Ecto neural progenitor cell (in vitro differentiated cells): ENCODE measurements around the gene BEGAIN.

Source experiments
- DNase-seq: peaks from one replicate; pipeline ENCODE4 v3.0.0-alpha.2; 2018; ENCODE audit warnings: low spot score

BEGAIN gene

DNA sequence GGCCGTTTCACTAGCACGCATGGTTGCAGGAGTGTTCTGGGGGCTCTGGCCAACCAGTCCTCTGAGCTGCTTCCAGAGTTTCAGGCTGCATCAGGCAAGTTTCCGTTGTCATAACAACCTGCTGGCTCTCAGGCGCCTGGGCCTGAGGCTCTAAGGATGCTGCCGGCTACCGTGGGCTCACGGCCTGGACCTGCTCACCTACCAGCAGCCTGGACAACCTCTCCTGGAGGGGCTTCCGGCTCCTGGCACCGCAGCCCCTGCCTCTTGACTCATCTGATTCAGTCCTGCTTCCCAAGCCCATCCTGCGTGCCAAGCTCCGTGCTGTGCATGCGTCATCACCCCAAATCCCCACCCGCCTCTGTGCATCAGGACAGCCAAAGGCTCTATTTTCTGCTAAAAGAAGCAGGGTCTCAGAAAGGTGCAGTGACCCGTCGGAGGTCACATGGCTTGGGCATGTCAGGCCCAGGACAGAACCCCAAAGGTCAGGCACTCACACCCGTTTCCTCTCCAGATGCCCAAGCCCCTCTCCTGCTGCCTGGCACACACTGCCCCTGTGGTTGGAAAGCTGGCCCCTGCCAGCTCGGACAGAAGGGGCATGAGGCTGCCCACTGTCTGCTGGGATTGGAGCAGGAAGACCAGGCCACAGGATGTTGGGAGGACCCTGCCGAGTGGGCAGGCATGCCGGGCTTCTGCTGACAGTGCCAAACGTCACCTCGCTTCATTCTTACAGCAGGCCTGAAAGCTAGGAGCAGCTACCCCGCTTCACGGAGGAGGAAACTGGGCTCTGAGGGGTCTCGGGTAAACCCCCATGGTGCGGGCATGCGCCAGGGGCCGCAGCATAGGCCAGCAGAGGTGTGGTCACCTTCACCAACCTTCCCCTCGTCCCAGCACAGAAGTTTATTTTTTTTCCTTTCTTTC lies 5.7 kb downstream of the BEGAIN start:
- no peak for DNase-seq

DNA sequence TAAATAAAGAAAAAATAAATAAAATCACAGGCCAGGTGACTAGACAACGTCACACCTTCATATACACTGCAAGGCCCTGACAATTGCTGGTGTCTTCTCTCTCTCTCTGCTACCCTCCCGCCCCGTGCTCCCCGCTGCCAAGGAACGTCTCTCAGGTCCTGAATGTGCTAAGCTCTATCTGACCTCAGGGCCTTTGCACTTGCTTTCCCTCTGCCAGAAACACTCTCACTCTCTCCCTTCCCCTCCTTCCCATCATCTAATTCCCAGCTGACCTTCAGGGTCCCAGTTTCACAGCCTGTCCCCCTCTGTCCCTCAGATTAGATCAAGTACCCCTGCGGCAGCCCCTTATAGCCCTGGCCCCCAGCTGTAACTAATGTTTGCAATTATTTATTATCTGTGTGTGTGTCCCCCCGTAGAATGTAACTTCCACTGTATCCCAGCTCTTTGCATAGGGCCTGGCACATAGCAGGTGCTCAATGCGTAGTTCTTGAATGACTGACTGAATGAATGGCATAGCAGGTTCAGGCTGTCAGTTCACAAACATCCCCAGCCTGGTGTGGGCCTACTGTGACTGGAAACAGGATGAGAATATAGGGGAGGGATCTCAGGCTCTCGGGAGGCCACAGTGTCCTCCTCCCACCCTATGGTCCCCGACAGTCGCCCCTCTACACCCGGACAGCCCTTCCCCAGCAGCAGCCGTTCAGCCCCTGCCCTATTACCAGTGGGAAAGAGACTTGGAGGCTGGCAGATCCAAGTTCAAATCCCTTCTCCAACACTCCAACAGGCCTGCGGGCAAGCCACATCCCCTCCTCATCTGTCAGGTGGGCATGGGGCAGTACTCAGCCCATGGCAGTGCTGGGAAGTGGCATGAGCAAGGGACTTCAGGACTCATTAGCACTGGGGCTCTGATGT lies 6.6 kb downstream of the BEGAIN start:
- DNase-seq, result no peak

- no peak for DNase-seq
Observed at GRCh38 chr14:100578552-100578951, 8.7 kb downstream of the BEGAIN start.

DNA sequence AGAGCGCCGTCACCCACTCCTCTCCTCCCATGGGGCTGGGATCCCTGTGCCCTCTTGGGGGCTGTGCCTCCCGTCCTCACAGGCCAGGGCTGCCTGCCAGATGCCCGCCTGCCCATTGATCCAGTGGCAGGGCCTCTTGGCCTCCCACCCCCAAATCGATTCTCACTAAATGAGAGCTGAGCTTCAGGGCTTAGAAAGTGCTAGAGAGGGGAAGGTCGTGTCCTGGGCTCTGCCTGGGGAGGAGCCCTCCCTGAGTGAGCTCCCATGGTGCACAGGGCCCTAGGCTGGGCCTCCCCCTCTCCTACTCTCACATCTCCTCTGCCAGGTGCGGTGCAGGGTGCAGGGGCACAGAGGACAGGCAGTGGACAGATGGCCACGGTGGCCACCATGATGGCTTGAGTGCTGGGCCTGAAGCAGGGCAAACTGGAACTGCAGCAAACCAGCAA lies 9.2 kb downstream of the BEGAIN start:
- DNase-seq, result no peak

DNA sequence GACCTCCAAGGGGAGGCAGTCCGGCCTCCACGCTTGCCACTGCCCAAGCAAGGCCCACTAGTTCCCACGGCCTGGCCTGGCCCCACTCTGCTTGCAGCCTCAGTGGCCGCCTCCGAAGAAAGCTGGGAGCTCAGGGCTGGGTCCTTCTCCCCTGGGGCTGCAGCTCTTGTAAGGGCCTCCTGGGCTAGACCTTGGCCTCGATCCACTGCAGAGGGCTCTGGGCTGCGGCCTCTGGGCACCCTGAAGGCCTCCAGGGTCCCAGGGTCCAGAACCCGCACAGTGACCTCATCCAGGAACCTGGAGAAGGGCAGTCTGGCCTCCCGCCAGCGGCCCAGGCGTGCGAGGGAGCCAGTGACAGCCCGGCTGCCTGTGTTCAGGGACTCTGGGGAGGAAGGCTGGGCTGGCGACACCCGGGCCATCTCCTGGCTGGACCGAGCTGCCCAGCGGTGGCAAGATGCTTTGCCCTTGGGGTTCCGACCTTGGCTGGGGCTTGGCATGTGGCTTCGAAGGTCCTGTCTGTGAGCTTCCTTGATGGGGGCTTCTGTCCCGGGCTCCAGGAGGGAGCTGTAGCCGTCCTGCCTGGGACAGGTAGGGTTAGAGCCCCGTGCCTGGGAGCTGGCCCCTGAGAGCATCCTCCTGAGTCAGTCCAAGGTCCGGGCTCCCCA lies 9.8 kb downstream of the BEGAIN start:
- no peak for DNase-seq

GRCh38 chr14:100576091-100577085 lies 10.8 kb downstream of the BEGAIN start:
- no peak for DNase-seq

DNA sequence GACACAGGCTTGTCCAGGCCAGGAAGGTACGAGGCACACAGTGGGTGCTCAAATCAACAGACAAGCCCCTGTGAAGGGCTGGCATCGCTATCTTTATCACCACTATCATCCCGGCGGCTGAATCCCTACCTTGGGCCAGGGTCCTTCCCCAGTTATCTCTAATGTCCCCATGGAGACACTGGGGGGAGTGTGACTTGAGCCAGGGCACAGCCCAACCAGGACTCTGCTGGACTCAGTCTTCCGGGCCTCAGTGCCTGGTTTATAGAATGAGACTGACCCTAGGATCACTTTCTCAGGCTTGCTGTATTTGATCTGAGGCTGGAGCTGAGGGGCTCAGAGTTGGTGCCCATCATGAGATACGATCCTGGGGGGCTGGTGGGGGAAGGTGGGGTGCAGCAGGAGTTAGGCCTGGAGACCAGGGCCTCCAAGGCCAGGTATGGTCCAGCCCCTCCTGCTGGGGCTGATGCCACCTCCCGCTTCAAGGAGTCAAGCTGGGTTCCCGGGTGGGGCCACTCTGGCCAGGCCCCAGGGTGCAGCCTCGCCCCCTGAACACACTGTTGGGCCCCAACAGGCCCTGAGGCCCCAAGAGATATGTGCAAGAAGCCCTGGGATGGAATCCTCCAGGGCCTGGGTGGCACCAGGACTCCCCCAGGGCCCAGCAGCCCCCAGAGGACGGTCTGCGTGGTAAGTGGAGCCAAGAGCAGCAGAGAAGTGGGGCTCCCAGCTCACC lies 11.8 kb downstream of the BEGAIN start:
- DNase-seq, result no peak

- DNase-seq, result no peak
Observed at GRCh38 chr14:100574642-100575031, 12.6 kb downstream of the BEGAIN start.

DNA sequence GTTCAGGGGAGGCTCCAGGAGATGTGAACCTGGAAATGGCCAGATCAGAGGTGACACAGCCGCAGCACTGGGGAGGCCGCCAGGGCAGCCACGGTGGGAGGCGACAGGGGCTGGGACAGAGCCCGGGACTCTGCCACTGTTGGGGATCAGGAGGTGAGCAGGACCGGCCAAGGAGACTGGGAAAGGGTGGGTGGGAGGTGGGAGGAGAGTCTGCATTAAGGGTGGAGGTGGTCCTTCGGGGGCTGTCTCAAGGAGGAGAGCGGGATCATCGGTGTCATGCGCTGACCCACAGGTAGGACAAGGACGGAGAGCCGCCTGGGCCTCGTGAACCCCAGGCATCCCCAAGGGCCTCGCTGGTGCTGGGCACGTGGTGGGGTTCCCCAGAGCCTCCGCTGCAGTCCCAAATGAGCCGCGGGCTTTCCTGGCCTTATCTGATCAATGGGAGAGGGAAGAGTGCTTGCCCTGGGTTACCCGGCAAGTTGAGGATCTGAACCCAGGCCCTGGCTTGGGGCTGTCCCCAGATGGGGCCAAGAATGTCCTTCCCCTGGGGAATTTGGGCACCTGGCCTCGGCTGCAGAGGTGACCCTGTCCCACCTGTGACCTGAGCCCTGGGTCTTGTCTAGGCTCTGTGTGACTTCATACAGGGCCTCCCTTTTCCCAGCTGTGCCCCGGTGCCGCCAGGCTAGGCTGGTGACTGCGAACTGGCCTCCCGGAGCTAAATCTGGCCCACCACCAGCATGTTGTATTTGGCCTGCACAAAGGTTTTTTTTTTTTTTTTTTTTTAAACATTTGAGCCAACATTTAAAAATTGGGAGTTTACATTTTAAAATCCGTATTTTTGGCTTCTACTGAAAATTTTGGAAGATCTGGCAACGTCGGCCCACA lies 13.2 kb downstream of the BEGAIN start:
- DNase-seq, result no peak

DNA sequence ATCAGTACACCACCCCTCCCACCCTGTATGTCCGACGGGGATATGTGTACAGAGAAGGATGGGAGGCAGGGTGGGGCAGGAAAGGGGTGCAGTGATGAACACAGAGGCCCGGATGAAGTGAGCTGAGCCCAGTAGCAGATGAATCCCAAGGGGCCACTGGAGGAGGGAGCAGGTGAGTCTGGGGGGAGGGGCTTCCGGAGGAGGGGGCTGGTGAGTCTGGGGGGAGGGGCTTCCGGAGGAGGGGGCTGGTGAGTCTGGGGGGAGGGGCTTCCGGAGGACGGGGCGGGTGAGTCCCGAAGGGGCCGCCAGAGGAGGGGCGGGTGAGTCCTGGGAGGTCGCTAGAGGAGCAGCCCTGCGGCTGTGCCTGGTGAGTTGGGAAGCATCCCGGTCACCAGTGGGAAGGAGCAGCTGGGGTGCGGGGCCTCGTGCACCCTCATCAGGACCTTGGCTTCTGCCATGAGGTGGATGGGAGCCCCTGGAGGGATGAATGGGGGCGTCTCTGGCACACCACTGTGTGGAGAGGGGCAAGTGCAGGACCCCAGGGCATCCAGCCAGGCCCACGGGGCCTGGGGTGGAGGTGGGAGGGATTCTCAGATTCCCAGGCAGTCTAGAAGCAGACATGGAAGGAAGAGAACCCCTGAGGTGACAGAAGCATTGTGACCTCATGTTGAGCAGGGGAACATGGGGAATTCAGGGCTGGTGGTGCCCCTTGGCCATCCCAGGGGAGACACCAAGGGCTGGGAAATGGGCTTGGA lies 14.0 kb downstream of the BEGAIN start:
- no peak for DNase-seq

DNA sequence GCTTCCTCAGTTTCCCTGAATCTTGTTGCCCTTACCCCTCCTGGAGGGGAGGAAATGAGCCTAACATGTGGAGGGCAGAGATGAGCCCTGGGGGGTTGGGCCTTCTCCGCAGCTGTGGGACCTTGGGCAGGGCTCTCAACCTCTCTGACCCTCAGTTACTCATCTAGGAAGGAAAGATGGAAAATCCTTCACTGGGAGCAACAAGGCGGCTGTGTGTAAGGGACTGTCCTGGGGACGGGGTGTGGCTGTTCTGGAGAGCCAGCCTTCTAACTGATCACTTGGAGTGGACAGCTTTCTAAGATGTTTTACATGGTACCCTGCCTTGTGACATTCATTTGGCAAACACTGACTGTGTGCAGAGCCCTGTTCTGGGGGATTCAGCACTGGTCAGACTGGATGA lies 14.7 kb downstream of the BEGAIN start:
- DNase-seq, result no peak

DNA sequence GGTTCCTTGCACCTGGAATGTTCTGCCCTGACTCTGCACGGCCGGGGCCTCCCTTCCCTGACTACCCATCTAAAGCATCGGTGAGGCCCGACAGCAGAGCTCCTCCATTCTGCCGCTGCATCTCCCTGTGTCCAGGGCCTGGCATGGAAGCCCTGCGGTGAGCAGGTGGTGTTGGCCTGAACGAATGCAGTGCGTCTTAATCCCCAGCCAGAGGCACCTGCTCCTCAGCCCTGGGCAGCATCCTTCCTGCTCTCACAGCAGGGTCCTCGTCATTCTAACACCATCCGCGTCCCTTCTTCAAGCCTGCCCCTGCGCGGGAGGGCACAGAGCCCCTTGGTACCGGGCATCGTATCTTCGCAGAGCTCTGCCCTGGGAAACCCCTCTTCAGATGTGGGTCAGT lies 15.4 kb downstream of the BEGAIN start:
- DNase-seq, result no peak

- DNase-seq, result no peak
Observed at GRCh38 chr14:100570726-100571454, 16.3 kb downstream of the BEGAIN start.

GRCh38 chr14:100569734-100570286 lies 17.4 kb downstream of the BEGAIN start:
- no peak for DNase-seq

DNA sequence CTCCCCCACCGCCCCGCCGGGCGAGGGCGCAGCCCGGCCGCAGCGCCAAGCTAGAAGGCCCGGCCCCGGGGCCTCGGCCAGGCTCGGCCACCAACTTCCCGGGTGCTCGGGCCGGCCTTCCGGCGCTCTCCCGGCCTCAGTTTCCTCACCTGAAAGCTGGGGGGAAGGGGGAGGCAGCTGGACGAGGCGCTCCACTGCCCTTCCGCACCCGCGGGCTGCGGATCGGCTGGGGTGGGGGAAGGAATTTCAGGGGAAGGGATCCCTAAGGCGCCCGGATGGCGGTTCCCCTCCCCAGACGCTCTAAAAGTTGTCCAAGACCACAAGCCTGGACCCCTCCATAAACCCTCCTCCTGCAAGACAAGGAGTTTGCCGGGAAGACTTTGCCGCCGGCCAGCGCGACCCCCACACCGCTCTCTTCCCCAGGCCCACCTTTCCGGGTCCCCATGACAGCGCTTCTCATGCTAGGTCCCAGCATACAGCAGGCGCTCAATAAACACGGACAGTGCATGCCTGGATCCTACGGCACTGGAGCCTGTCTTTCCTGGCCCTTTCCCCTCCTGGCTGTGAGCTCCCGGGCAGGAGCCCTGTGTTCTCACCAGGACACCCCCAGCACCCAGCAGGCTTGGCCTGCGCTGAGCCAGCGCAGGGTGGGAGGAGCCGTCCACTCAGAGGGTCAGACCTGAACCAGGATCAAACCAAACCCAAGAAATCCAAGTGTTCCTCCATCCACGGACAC lies 18.1 kb downstream of the BEGAIN start:
- no peak for DNase-seq

- DNase-seq, result no peak
Observed at GRCh38 chr14:100568164-100568997, 18.8 kb downstream of the BEGAIN start.
